Stimulated activated CD8-positive, alpha-beta memory T cell treated with anti-CD3 and anti-CD28 coated beads, Interleukin-12 subunit alpha, Interleukin-12 subunit beta, amount 100 ng/mL, for 24 hours (primary cell): ENCODE data around the gene PLA2G4E.
A peak's percentile ranks its signal among the peaks of the same experiment; 100 is the strongest.

Experiments
- DNase-seq: peaks from one replicate; pipeline ENCODE4 v3.0.0-alpha.2; 2020; ENCODE audit errors: extremely low read depth

PLA2G4E gene

GRCh38 chr15:41978534-41978933 lies 42.3 kb downstream of the PLA2G4E start:
- no peak for DNase-seq

DNA sequence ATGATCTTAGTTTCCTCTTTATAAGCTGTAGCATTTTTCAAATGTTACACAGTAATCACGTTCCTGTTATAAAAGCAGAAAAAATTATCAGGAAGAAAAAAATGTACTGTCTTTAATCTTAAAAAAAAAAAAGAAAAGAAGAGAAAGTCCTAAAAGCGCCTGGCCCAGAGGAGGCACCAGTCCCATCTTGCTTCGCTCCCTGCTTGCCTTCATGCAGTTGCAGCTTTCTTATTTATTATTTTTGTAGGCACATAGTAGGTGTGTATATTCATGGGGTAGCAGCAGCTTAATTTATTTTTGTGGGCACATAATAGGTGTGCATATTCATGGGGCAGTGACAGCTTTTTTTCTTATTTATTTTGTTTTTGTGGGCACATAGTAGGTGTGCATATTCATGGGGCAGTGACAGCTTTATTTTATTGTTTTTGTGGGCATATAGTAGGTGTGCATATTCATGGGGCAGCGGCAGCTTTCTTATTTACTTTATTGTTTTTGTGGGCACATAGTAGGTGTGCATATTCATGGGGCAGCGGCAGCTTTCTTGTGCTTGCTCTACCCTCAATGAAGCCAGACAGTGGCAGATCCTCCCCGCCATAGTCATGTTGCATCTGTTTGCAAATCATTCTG lies 43.0 kb downstream of the PLA2G4E start:
- DNase-seq = no peak

- no peak for DNase-seq
Measured at GRCh38 chr15:41975669-41976068, 45.2 kb downstream of the PLA2G4E start.

DNA sequence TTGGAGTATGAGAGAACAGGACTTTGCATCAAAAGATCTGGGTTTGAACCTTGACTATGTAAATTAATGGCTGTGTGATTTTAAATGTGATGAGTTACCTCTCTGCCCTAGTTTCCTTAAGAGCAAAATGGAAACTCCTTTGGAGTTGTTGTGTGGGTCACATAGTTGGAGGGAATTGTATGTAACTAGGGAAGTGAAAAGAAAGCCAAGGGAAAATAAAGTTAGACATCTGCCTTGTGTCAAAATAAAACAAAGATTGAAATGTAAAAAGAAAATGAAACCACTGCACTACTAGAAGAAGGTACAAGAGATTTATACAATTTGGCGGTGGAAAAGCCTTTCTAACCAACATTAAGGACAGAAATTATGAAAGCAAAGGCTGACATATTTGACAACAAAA lies 46.8 kb downstream of the PLA2G4E start:
- no peak for DNase-seq

GRCh38 chr15:41972253-41973242 lies 48.3 kb downstream of the PLA2G4E start, which contains the start of gene EHD4:
EHD4 (minus strand) TSS chr15:41972557; CDS start chr15:41972494, 63 bp downstream.
- peak; percentile 86 for DNase-seq

- no peak for DNase-seq
Measured at GRCh38 chr15:41971895-41972252, 49.0 kb downstream of the PLA2G4E start.

GRCh38 chr15:41971089-41971894 lies 49.5 kb downstream of the PLA2G4E start:
- DNase-seq = peak; percentile 53

- no peak for DNase-seq
Measured at GRCh38 chr15:41970456-41970855, 50.4 kb downstream of the PLA2G4E start.

GRCh38 chr15:41969851-41970431 lies 50.9 kb downstream of the PLA2G4E start:
- DNase-seq = no peak

DNA sequence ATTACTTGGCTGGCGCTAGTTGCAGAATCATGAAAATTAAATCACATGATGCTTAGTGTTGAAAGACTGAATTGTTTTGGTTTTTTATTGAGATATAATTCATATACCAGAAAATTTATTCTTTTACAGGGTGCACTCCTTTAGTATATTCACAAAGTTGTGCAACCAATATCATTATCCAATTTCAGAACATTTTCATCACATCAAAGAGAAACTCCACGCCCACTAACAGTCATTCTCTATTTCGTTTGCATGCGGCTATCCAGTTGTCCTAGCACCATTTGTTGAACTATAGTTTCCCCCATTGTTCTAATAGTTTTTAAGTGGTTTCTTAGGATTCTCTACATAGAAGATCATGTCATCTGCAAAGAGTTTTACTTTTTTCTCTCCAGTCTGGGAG lies 52.1 kb downstream of the PLA2G4E start:
- DNase-seq = no peak

- DNase-seq = no peak
Measured at GRCh38 chr15:41967506-41968206, 53.2 kb downstream of the PLA2G4E start.

GRCh38 chr15:41966920-41967465 lies 53.8 kb downstream of the PLA2G4E start:
- no peak for DNase-seq

DNA sequence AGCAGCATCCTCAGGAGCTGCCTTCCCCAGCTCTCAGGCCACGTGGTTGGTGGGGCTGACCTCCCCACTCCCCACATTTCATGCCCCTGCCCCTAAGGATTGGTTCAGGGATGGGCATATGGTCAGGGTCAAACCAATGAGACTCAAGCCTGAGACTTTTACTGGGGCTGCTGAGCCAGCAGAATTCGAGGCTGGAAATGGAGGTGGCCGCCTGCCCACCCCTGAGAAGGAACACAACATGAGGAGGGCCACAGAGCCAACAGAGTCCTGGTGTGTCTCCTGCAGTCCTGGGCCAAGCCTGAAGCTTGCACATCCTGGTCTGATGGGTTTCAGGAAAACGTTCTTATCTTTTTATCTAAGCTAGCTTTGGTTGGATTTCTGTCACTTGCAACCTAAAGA lies 54.4 kb downstream of the PLA2G4E start:
- DNase-seq = no peak

DNA sequence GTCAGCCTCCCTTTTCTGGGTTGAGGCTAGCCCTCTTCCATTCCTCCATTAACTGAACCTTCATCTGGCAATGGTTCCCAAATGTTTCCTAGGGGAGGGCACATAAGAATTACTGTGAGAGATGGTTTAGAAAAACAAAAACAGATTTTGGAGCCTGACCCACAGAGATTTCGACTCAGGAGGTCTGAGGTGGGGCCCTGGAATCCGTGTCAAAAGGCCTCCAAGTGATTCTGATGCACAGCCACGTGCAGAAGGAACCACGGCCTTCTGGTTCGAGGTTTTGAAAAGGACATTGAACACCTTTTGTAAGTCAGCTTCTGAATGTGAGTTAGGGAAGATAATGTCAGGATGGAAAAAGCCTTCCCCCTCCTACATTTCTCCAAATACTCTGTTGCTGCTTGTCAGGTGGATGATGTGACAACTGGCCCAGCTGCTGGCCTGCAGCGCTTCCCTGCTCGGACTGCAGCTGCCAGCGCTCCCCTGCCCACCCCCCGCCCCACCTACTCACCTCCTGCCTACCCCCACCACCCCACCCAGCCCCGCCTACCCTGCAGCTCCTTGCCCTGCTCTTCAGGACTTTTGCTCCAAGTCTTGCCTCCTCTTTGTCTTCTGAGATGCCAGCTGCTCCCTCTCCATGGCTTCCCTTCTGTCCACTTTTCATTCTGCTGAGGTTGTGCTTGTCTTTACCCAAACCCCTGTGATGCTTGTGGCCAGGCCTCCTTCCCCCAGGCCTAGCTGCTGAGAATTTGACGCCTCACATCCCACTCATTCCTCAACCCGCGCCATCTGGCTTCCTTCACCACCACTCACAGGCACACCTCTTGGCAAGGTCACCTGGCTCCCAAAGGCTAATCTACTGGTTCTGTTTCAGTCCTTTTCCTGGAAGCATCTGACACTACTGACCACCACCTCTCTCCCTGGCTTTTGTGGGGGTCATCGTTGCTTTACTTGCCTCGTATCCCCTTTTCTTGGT lies 55.1 kb downstream of the PLA2G4E start:
- DNase-seq = no peak

GRCh38 chr15:41961595-41962202 lies 59.1 kb downstream of the PLA2G4E start:
- DNase-seq = no peak

DNA sequence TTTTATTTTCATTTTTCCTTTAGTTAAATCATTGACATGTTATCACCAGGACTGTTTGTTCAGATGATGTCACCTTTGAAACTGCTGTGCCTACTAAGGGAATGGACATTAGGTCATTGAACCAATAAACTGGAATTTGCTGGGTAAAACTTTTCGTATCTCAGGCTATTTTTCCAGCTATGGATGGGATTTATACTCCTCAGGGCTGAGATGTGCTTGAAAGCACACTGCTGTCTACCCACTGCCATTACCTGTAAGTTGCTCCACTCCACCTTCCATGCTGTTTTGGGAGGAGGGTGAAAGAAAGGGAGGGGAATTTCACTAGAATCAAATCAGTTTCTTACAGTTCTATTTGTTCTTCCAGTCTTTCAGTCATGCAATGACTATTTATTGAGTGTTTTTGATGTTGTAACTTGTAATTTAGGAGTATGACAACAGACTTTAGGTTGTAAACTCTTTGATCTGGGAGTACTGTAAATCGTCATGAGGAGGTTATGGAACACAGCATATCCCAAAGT lies 59.8 kb downstream of the PLA2G4E start:
- DNase-seq = no peak

GRCh38 chr15:41958002-41958420 lies 62.8 kb downstream of the PLA2G4E start:
- no peak for DNase-seq

- DNase-seq = no peak
Measured at GRCh38 chr15:41957021-41957897, 63.6 kb downstream of the PLA2G4E start.
